Peyer's patch (tissue), 4 donors: ENCODE measurements around the gene TTF1.

ENCODE experiments used
- POLR2A ChIP-seq, 2 donors: fragments of 450-650 bp; IDR thresholded peaks; one replicate each; pipeline ENCODE4 v1.5.1; 2017; ENCODE audit warnings: antibody characterized with exemption in 2 of 2, mild to moderate bottlenecking in 2 of 2, moderate library complexity in 2 of 2
- TF ChIP-seq, protein P1 (sequence below), 6 experiments: fragments of 450-650 bp in 4 of 6; fragments of 200-600 bp in 2 of 6; sonication (generic) in 1 of 6; IDR thresholded peaks; one replicate each; pipeline ENCODE4 v1.5.1; 2017 to 2019; ENCODE audit warnings: antibody characterized with exemption in 6 of 6, mild to moderate bottlenecking in 3 of 6, moderate library complexity in 1 of 6

- TF ChIP-seq, protein P1, sequence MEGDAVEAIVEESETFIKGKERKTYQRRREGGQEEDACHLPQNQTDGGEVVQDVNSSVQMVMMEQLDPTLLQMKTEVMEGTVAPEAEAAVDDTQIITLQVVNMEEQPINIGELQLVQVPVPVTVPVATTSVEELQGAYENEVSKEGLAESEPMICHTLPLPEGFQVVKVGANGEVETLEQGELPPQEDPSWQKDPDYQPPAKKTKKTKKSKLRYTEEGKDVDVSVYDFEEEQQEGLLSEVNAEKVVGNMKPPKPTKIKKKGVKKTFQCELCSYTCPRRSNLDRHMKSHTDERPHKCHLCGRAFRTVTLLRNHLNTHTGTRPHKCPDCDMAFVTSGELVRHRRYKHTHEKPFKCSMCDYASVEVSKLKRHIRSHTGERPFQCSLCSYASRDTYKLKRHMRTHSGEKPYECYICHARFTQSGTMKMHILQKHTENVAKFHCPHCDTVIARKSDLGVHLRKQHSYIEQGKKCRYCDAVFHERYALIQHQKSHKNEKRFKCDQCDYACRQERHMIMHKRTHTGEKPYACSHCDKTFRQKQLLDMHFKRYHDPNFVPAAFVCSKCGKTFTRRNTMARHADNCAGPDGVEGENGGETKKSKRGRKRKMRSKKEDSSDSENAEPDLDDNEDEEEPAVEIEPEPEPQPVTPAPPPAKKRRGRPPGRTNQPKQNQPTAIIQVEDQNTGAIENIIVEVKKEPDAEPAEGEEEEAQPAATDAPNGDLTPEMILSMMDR (IDR thresholded peaks at IDR 0.05) = no peak
- no peak for TF ChIP-seq POLR2A (IDR thresholded peaks at IDR 0.05)
Measured at GRCh38 chr9:132390966-132391365, 15.7 kb downstream of the TTF1 start.
